AG08395 (cell line): ENCODE measurements around the gene DNAH2.
"Not testable (repeated sequence)": the region's sequence is repeated elsewhere in the genome, so short reads cannot be mapped to it uniquely, and the experiment has no call there.

Experiments used
- DNase-seq: peaks from one replicate; pipeline ENCODE4 v3.0.0; 2012; ENCODE audit warnings: mixed read lengths, low spot score

DNAH2 gene

GRCh38 chr17:7780736-7781135, 63.2 kb downstream of the DNAH2 start:
- no peak for DNase-seq

GRCh38 chr17:7781429-7781828, 63.9 kb downstream of the DNAH2 start:
- DNase-seq: no peak

- peak; percentile 51 for DNase-seq
Measured at GRCh38 chr17:7782240-7782639, 64.7 kb downstream of the DNAH2 start.

- DNase-seq: no peak
Measured at GRCh38 chr17:7786866-7787265, 69.3 kb downstream of the DNAH2 start.

GRCh38 chr17:7789131-7789530, 71.6 kb downstream of the DNAH2 start:
- no peak for DNase-seq

GRCh38 chr17:7790150-7790549, 72.6 kb downstream of the DNAH2 start:
- DNase-seq: no peak

- no peak for DNase-seq
Measured at GRCh38 chr17:7792611-7793010, 75.1 kb downstream of the DNAH2 start.

- DNase-seq: no peak
Measured at GRCh38 chr17:7794075-7794663, 76.6 kb downstream of the DNAH2 start.

- no peak for DNase-seq
Measured at GRCh38 chr17:7797976-7798375, 80.4 kb downstream of the DNAH2 start.

- DNase-seq: no peak
Measured at GRCh38 chr17:7798839-7799238, 81.3 kb downstream of the DNAH2 start.

GRCh38 chr17:7803981-7804380, 86.4 kb downstream of the DNAH2 start:
- DNase-seq: no peak

- DNase-seq: no peak
Measured at GRCh38 chr17:7806587-7806986, 89.0 kb downstream of the DNAH2 start.

GRCh38 chr17:7807206-7807605, 89.7 kb downstream of the DNAH2 start:
- DNase-seq: no peak

- no peak for DNase-seq
Measured at GRCh38 chr17:7809086-7809790, 91.7 kb downstream of the DNAH2 start.

- not testable (repeated sequence) for DNase-seq
Measured at GRCh38 chr17:7809791-7810343, 92.3 kb downstream of the DNAH2 start.

GRCh38 chr17:7811251-7811650, 93.7 kb downstream of the DNAH2 start:
- no peak for DNase-seq

GRCh38 chr17:7814969-7815368, 97.4 kb downstream of the DNAH2 start:
- DNase-seq: no peak

GRCh38 chr17:7816926-7817642, 99.5 kb downstream of the DNAH2 start:
- DNase-seq: no peak

GRCh38 chr17:7817643-7817964, 100.1 kb downstream of the DNAH2 start:
- DNase-seq: no peak

GRCh38 chr17:7818026-7818425, 100.5 kb downstream of the DNAH2 start:
- DNase-seq: no peak

- DNase-seq: no peak
Measured at GRCh38 chr17:7818746-7819645, 101.5 kb downstream of the DNAH2 start.

- no peak for DNase-seq
Measured at GRCh38 chr17:7820231-7820630, 102.7 kb downstream of the DNAH2 start.
